Body of pancreas (tissue), 4 donors: ENCODE measurements around the gene LRRC73. TPM values are rescaled to one million over a fixed set of nuclear protein-coding genes. Genes with fewer than 3 reads are reported as not detected.
"Not testable (repeated sequence)": the region's sequence is repeated elsewhere in the genome, so short reads cannot be mapped to it uniquely, and the experiment has no call there.

Experiments
- ATAC-seq: fragments of 150-250 bp; one replicate; pipeline ENCODE4 v1.9.1; 2016
- DNase-seq, 4 donors: peaks; one replicate each; pipeline ENCODE4 v3.0.0-alpha.2; 2019
- H3K27ac ChIP-seq, 4 donors: fragments of 200-600 bp; sonication (generic); 1 replicate in 3 of 4; 2 replicates in 1 of 4; pipeline versions ENCODE4 v1.5.1 to v1.6.1; 2016 to 2019; ENCODE audit warnings: mild to moderate bottlenecking in 1 of 4, mixed read lengths in 1 of 4, moderate library complexity in 1 of 4
- H3K27me3 ChIP-seq, 2 donors: fragments of 200-600 bp; sonication (generic); one replicate each; pipeline ENCODE4 v1.6.0; 2016; ENCODE audit warnings: mild to moderate bottlenecking in 1 of 2
- H3K36me3 ChIP-seq, 2 donors: fragments of 200-600 bp; sonication (generic); replicated peaks in 1 of 2; 2 replicates each; pipeline ENCODE4 v1.5.1; 2016; ENCODE audit warnings: low read depth in 2 of 2; ENCODE audit not compliant: insufficient read depth in 1 of 2
- H3K4me1 ChIP-seq: fragments of 200-600 bp; sonication (generic); one replicate; pipeline ENCODE4 v1.6.0; 2016
- H3K4me3 ChIP-seq, 2 donors: fragments of 200-600 bp; sonication (generic); 1 replicate in 1 of 2; 2 replicates in 1 of 2; pipeline ENCODE4 v1.5.1; 2016 to 2019
- H3K9me3 ChIP-seq, 3 donors: fragments of 200-600 bp; sonication (generic); 1 replicate in 2 of 3; 2 replicates in 1 of 3; pipeline ENCODE4 v1.5.1; 2016
- CTCF ChIP-seq, 7 experiments: fragments of 450-650 bp in 4 of 7; fragments of 200-600 bp in 3 of 7; sonication (generic) in 3 of 7; IDR thresholded peaks; one replicate each; pipeline ENCODE4 v1.5.1; 2016 to 2019; ENCODE audit warnings: antibody characterized with exemption in 7 of 7
- POLR2A ChIP-seq, 3 donors: fragments of 450-650 bp; IDR thresholded peaks; one replicate each; pipeline ENCODE4 v1.6.1; 2016; ENCODE audit warnings: antibody characterized with exemption in 3 of 3, mild to moderate bottlenecking in 2 of 3
- WGBS, 2 donors: methylation state at CpG; one replicate each; pipeline ENCODE4 v1.1.5; 2017; 5-methylcytosine and 5-hydroxymethylcytosine counted together
- intact Hi-C: fragments of 100-400 bp; cut with DNase I; formaldehyde crosslinking; loops from one replicate; pipeline ENCODE4 v1.15.1; 2023
- total RNA-seq, 2 donors: library from RNA; depleted of rRNA; stranded (reverse); fragments of >200 nt; gene quantifications; one replicate each; pipeline ENCODE4 v1.1.0, GENCODE V29; 2016

LRRC73 gene
- total RNA-seq, 2 donors from 2014 or later = not detected

- Histone ChIP-seq H3K9me3 (no peaks in the 10 kb centered on the region), H3K4me1 (peaks cover 5% of the 10 kb centered on the region), H3K4me3 (no peak overlapping the region), H3K36me3 (peaks cover 9 to 34% of the 10 kb centered on the region in 2 donors), H3K27me3 (no peaks in the 10 kb centered on the region), H3K27ac (no peak overlapping the region)
- intact Hi-C loops = loop anchor here (10.0 kb wide), 1 partner anchor 249 kb away; no protein-coding TSS in a partner anchor
- 85 to 88% methylated on average over 7 to 8 of the region's 8 CpGs for WGBS, 2 donors
- no peak for DNase-seq
- TF ChIP-seq CTCF (IDR thresholded peaks at IDR 0.05) (no peak), POLR2A (IDR thresholded peaks at IDR 0.05) (no peak)
- ATAC-seq = no peak
Measured at GRCh38 chr6:43503443-43503842, 6.7 kb downstream of the LRRC73 start.

GRCh38 chr6:43502666-43503065 is 7.5 kb downstream of the LRRC73 start:
- H3K4me3 ChIP-seq = no peak overlapping the region
- peaks cover 9 to 35% of the 10 kb centered on the region in 2 donors for H3K36me3 ChIP-seq
- H3K4me1 ChIP-seq = peaks cover 5% of the 10 kb centered on the region
- intact Hi-C loops = loop anchor here (10.0 kb wide), 1 partner anchor 248 kb away; no protein-coding TSS in a partner anchor
- TF ChIP-seq POLR2A (IDR thresholded peaks at IDR 0.05) (no peak), CTCF (IDR thresholded peaks at IDR 0.05) (no peak)
- no peaks in the 10 kb centered on the region for H3K27me3 ChIP-seq
- H3K27ac ChIP-seq = no peak overlapping the region
- DNase-seq = no peak
- no peak for ATAC-seq
- H3K9me3 ChIP-seq = no peaks in the 10 kb centered on the region
- WGBS, 2 donors = 79 to 83% methylated on average over 2 to 4 of the region's 4 CpGs

GRCh38 chr6:43500921-43501320 is 9.2 kb downstream of the LRRC73 start:
- TF ChIP-seq CTCF (IDR thresholded peaks at IDR 0.05) (no peak), POLR2A (IDR thresholded peaks at IDR 0.05) (no peak)
- H3K4me1 ChIP-seq = no peaks in the 10 kb centered on the region
- intact Hi-C loops = loop anchor here (10.0 kb wide), 1 partner anchor 246 kb away; no protein-coding TSS in a partner anchor
- WGBS, 2 donors = 94 to 100% methylated on average over 3 of the region's 3 CpGs
- H3K9me3 ChIP-seq = no peaks in the 10 kb centered on the region
- no peaks in the 10 kb centered on the region for H3K27me3 ChIP-seq
- no peak for ATAC-seq
- no peak for DNase-seq
- no peak overlapping the region for H3K27ac ChIP-seq
- peaks cover 9 to 37% of the 10 kb centered on the region in 2 donors for H3K36me3 ChIP-seq
- H3K4me3 ChIP-seq = no peak overlapping the region

- Histone ChIP-seq H3K27ac (no peak overlapping the region), H3K27me3 (no peaks in the 10 kb centered on the region), H3K36me3 (peaks cover 9 to 32% of the 10 kb centered on the region in 2 donors), H3K4me3 (no peak overlapping the region), H3K4me1 (no peaks in the 10 kb centered on the region), H3K9me3 (no peaks in the 10 kb centered on the region)
- 81 to 85% methylated on average over 9 to 12 of the region's 12 CpGs for WGBS, 2 donors
- no peak for TF ChIP-seq CTCF (IDR thresholded peaks at IDR 0.05)
- no peak for TF ChIP-seq POLR2A (IDR thresholded peaks at IDR 0.05)
- ATAC-seq (no peak), DNase-seq (no peak)
- intact Hi-C loops = no loop called here
Measured at GRCh38 chr6:43499028-43499815, 10.9 kb downstream of the LRRC73 start.

- H3K4me1 ChIP-seq, H3K27me3 ChIP-seq, ATAC-seq, H3K27ac ChIP-seq, H3K9me3 ChIP-seq, H3K4me3 ChIP-seq, intact Hi-C loops, DNase-seq: not testable (repeated sequence)
- WGBS, 2 donors = 68 to 98% methylated on average over 5 of the region's 5 CpGs
- H3K36me3 ChIP-seq = peaks cover 9 to 27% of the 10 kb centered on the region in 2 donors
Measured at GRCh38 chr6:43498291-43498690, 11.9 kb downstream of the LRRC73 start.
